ENCODE measurements around the gene KIR3DL1. TPM values are rescaled to one million over a fixed set of nuclear protein-coding genes. Genes with fewer than 3 reads are reported as not detected.

KIR3DL1 gene

DNA sequence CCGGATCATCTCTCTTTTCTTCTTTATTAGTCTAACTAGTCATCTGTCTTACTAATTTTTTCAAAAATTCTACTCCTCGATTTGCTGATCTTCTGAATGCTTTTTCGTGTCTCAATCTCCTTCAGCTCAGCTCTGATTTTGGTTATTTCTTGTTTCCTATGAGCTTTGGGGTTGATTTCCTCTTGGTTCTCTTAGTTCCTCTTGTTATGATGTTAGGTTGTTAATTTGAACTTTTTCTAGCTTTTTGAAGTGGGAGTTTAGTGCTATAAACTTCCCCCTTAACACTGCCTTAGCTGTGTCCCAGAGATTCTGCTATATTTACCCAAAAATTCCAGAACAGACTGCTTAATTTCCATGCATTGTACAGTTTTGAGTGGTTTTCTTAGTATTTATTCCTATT lies 61.2 kb downstream of the KIR3DL1 start:
- Histone ChIP-seq H4K91ac (ENCODE audit: low read depth, low read length, poor library complexity) (no peak overlapping the region), H3K23ac (ENCODE audit: low read depth, low read length, poor library complexity) (no peak overlapping the region), H2BK12ac (ENCODE audit: low read length) (no peak overlapping the region), H3K4me1 (ENCODE audit: control insufficient read depth in 2 of 2, insufficient read depth in 1 of 2, low read depth in 1 of 2, low read length in 2 of 2) (no peaks in the 10 kb centered on the region), H2BK15ac (ENCODE audit: low read length) (no peak overlapping the region), H3K18ac (ENCODE audit: low read length) (no peak overlapping the region), H3K79me1 (ENCODE audit: low read depth, low read length) (no peaks in the 10 kb centered on the region), H3K4ac (ENCODE audit: low read length) (no peak overlapping the region), H2AK5ac (ENCODE audit: low read depth, low read length) (no peak overlapping the region), H2BK120ac (ENCODE audit: low read depth, low read length) (no peak overlapping the region), H3K14ac (ENCODE audit: low read length) (no peak overlapping the region), H4K8ac (ENCODE audit: low read depth, low read length) (no peak overlapping the region), H3K4me2 (ENCODE audit: insufficient read depth, low read length, poor library complexity, severe bottlenecking) (no peak overlapping the region), H3K4me3 (ENCODE audit: low read length in 2 of 2) (no peak overlapping the region), H3K9me3 (replicated peaks in 1 of 2; ENCODE audit: control insufficient read depth in 2 of 2, insufficient read depth in 1 of 2, low read depth in 1 of 2, low read length in 2 of 2) (no peaks in the 10 kb centered on the region), H3K27ac (replicated peaks; ENCODE audit: low read length) (no peak overlapping the region), H3K27me3 (ENCODE audit: control insufficient read depth in 3 of 3, insufficient read depth in 3 of 3, low read depth in 1 of 3, low read length in 3 of 3) (peaks cover 0 to 7% (median 2%) of the 10 kb centered on the region in 3 experiments), H2BK5ac (ENCODE audit: low read length) (no peak overlapping the region), H2AFZ (ENCODE audit: low read length) (no peak overlapping the region), H3K9ac (ENCODE audit: low read depth, low read length, poor library complexity) (no peak overlapping the region), H3K36me3 (replicated peaks in 1 of 2; ENCODE audit: control insufficient read depth in 2 of 2, insufficient read depth in 2 of 2, low read length in 2 of 2) (no peaks in the 10 kb centered on the region)
- DNase-seq (ENCODE audit: low spot score) = no peak
- WGBS, 2 donors (ENCODE audit: extremely low coverage in 2 of 2, insufficient read length in 2 of 2, insufficient replicate concordance in 1 of 2) = no CpG with 5 or more reads among the region's 3 CpGs

Small RNA genes within 50 kb of the gene (small RNA-seq; reads per million reads assigned to genes)
- gene KIR3DP1 (ENCODE audit: insufficient read depth) (not detected), gene RNU6-222P (ENCODE audit: insufficient read depth) (2.0 reads per million)
